Liver (tissue), 3 donors: ENCODE results near the gene SIAH1.

Experiments used
- CTCF ChIP-seq: fragments of 150-350 bp; IDR thresholded peaks from 2 replicates; pipeline ENCODE4 v1.5.1; 2017; ENCODE audit warnings: improper control_type of control experiment, low read depth, low read length; ENCODE audit not compliant: missing input control
- NR2F2 ChIP-seq: IDR thresholded peaks from 2 replicates; pipeline ENCODE4 v1.6.1; 2016; ENCODE audit warnings: antibody characterized with exemption
- TAF1 ChIP-seq: conservative IDR thresholded peaks from 2 replicates; pipeline ENCODE4 v1.6.1; 2016; ENCODE audit warnings: antibody characterized with exemption, mild to moderate bottlenecking
- TF ChIP-seq, protein P1 (sequence below): IDR thresholded peaks from 2 replicates; pipeline ENCODE4 v1.6.1; 2016; ENCODE audit warnings: antibody characterized with exemption
- donor health status: healthy.
- donor health status: healthy.

- no peak for TF ChIP-seq CTCF
- TF ChIP-seq NR2F2: no peak
- no peak for TF ChIP-seq TAF1
- TF ChIP-seq, protein P1, sequence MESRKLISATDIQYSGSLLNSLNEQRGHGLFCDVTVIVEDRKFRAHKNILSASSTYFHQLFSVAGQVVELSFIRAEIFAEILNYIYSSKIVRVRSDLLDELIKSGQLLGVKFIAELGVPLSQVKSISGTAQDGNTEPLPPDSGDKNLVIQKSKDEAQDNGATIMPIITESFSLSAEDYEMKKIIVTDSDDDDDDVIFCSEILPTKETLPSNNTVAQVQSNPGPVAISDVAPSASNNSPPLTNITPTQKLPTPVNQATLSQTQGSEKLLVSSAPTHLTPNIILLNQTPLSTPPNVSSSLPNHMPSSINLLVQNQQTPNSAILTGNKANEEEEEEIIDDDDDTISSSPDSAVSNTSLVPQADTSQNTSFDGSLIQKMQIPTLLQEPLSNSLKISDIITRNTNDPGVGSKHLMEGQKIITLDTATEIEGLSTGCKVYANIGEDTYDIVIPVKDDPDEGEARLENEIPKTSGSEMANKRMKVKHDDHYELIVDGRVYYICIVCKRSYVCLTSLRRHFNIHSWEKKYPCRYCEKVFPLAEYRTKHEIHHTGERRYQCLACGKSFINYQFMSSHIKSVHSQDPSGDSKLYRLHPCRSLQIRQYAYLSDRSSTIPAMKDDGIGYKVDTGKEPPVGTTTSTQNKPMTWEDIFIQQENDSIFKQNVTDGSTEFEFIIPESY: no peak
These were observed 15.4 kb downstream of the SIAH1 start for GRCh38 chr16:48369765-48370164.
